ENCODE results near the gene PTEN.
A peak's percentile ranks its signal among the peaks of the same experiment; 100 is the strongest.

PTEN gene

GRCh38 chr10:87846023-87846422, 17.4 kb upstream of the PTEN start (continued):
- TF ChIP-seq ZNF280C (tag by site-specific recombination; IDR thresholded peaks at IDR 0.05) (no peak), ZBTB17 (tag by site-specific recombination; IDR thresholded peaks at IDR 0.05) (peak; percentile 89), PATZ1 (tag by site-specific recombination; IDR thresholded peaks at IDR 0.05) (peak; percentile 93), ZNF610 (tag by site-specific recombination; IDR thresholded peaks at IDR 0.05; ENCODE audit: borderline replicate concordance) (peak; percentile 76; the same call in 1 of the 2 replicates), SALL2 (tag by site-specific recombination; IDR thresholded peaks at IDR 0.05; ENCODE audit: borderline replicate concordance) (no peak), WT1 (tag by site-specific recombination; IDR thresholded peaks at IDR 0.05) (peak; percentile 100), ZNF24 (tag by site-specific recombination; IDR thresholded peaks at IDR 0.05) (peak; percentile 99), ZNF76 (tag by site-specific recombination; IDR thresholded peaks at IDR 0.05; ENCODE audit: borderline replicate concordance, low read depth) (peak; percentile 51; the same call in 1 of the 2 replicates), ZSCAN4 (tag by site-specific recombination; IDR thresholded peaks at IDR 0.05) (peak; percentile 73), IKZF3 (tag by site-specific recombination; IDR thresholded peaks at IDR 0.05) (peak; percentile 99), ZBTB8A (tag by site-specific recombination; IDR thresholded peaks at IDR 0.05) (peak; percentile 34; the same call in 1 of the 2 replicates), SCRT1 (tag by site-specific recombination; IDR thresholded peaks at IDR 0.05; ENCODE audit: borderline replicate concordance) (peak; percentile 27; the same call in 1 of the 2 replicates), ZNF184 (tag by site-specific recombination; IDR thresholded peaks at IDR 0.05) (peak; percentile 86), ZNF660 (tag by site-specific recombination; IDR thresholded peaks at IDR 0.05) (peak; percentile 37; the same call in 1 of the 2 replicates), ZNF362 (tag by site-specific recombination; IDR thresholded peaks at IDR 0.05) (peak; percentile 89; the same call in 1 of the 2 replicates), OSR2 (tag by site-specific recombination; IDR thresholded peaks at IDR 0.05) (peak; percentile 97), KLF10 (tag by site-specific recombination; IDR thresholded peaks at IDR 0.05) (peak; percentile 97), ZNF664 (tag by site-specific recombination; IDR thresholded peaks at IDR 0.05) (no peak), ZNF394 (tag by site-specific recombination; IDR thresholded peaks at IDR 0.05; ENCODE audit: borderline replicate concordance) (peak; percentile 87), ZNF747 (tag by site-specific recombination; IDR thresholded peaks at IDR 0.05) (no peak), ZNF324 (tag by site-specific recombination; IDR thresholded peaks at IDR 0.05) (peak; percentile 92; the same call in 1 of the 2 replicates), ZSCAN5A (tag by site-specific recombination; IDR thresholded peaks at IDR 0.05) (0 out of 2 replicates have a peak, but pooled peaks have one; percentile 71), PRDM4 (tag by site-specific recombination; IDR thresholded peaks at IDR 0.05) (peak; percentile 93), TRIM28 (IDR thresholded peaks at IDR 0.05; ENCODE audit: borderline replicate concordance, low read length) (peak; percentile 60; the same call in 1 of the 2 replicates), ZNF677 (tag by site-specific recombination; IDR thresholded peaks at IDR 0.05) (no peak), ZNF792 (tag by site-specific recombination; IDR thresholded peaks at IDR 0.05) (0 out of 2 replicates have a peak, but pooled peaks have one; percentile 56), ZNF10 (tag by site-specific recombination; IDR thresholded peaks at IDR 0.05) (peak; percentile 90), ZNF654 (tag by site-specific recombination; IDR thresholded peaks at IDR 0.05; ENCODE audit: low read depth) (peak; percentile 42), ATF2 (tag by site-specific recombination; IDR thresholded peaks at IDR 0.05; ENCODE audit: low read depth) (peak; percentile 94)

Measured in HEK293 (cell line).